Activated CD4-positive, alpha-beta T cell treated with anti-CD3 and anti-CD28 coated beads for 36 hours (primary cell): ENCODE data around the gene OR56B4. TPM values are rescaled to one million over a fixed set of nuclear protein-coding genes. Genes with fewer than 3 reads are reported as not detected.
"Not testable (repeated sequence)": the region's sequence is repeated elsewhere in the genome, so short reads cannot be mapped to it uniquely, and the experiment has no call there.

ENCODE experiments used
- ATAC-seq: fragments of 200-7000 bp; cut with Tn5 transposase; one replicate; pipeline ENCODE4 v1.10.0; 2021; ENCODE audit warnings: mild to moderate bottlenecking, moderate library complexity
- CTCF ChIA-PET: fragments of 350-600 bp; sonication (Branson Sonifier 250); formaldehyde crosslinking; loops from one replicate; lab custom pipeline; 2021; ENCODE audit warnings: antibody characterized with exemption; lab: Charles Lee
- POLR2A ChIA-PET: fragments of 350-600 bp; sonication (Branson Sonifier 250); formaldehyde crosslinking; loops from one replicate; lab custom pipeline; 2021; ENCODE audit warnings: antibody characterized with exemption, inconsistent platforms; lab: Charles Lee
- DNase-seq: peaks from one replicate; pipeline ENCODE4 v3.0.0-alpha.2; 2020
- H3K27ac Mint-ChIP-seq: one replicate; pipeline ENCODE4 v1.8.0; 2021; ENCODE audit warnings: mixed read lengths
- H3K27me3 Mint-ChIP-seq: one replicate; pipeline ENCODE4 v1.8.0; 2021; ENCODE audit warnings: mixed read lengths
- H3K36me3 Mint-ChIP-seq: one replicate; pipeline ENCODE4 v1.8.0; 2021; ENCODE audit warnings: low read depth, mixed read lengths
- H3K4me1 Mint-ChIP-seq: one replicate; pipeline ENCODE4 v1.8.0; 2021; ENCODE audit warnings: mixed read lengths
- H3K4me3 Mint-ChIP-seq: one replicate; pipeline ENCODE4 v1.8.0; 2021; ENCODE audit warnings: mild to moderate bottlenecking, moderate library complexity, mixed read lengths
- H3K9me3 Mint-ChIP-seq: one replicate; pipeline ENCODE4 v1.8.0; 2021; ENCODE audit warnings: low read depth, mixed read lengths
- intact Hi-C, 2 experiments: fragments of 100-400 bp; cut with DNase I in 1 of 2; cut with micrococcal nuclease in 1 of 2; formaldehyde crosslinking; loops; one replicate each; pipeline versions ENCODE4 v1.14.2 to v1.15.1; 2022 to 2024; cut with DNase I, micrococcal nuclease
- total RNA-seq, 2 experiments: library from RNA; stranded (reverse); gene quantifications; one replicate each; pipeline ENCODE4 v1.2.3, GENCODE V29; 2021

The OR56B4 gene
- not detected for total RNA-seq

DNA sequence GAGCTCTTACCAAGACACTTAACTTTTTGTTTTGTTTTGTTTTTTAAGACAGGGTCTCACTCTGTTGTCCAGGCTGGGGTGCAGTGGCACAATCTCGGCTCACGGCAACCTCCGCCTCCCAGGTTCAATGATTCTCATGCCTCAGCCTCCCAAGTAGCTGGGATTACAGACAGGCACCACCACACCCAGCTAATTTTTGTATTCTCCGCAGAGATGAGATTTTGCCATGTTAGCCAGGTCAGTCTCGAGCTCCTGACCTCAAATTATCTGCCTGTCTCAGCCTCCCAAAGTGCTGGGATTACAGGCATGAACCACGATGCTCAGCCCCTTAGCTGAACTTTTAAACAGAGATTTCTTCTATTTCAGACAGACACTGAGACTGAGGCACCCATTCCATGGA, at the start of gene OR56B4:
TSS of gene OR56B4 (plus strand) at position 301 of the 400 bp plus-strand sequence. CDS start at position 396, 95 bp downstream.
- CTCF ChIA-PET, ATAC-seq, H3K27me3 Mint-ChIP-seq, DNase-seq, H3K9me3 Mint-ChIP-seq, intact Hi-C loops, H3K4me1 Mint-ChIP-seq, H3K36me3 Mint-ChIP-seq, H3K4me3 Mint-ChIP-seq, POLR2A ChIA-PET, H3K27ac Mint-ChIP-seq: not testable (repeated sequence)

DNA sequence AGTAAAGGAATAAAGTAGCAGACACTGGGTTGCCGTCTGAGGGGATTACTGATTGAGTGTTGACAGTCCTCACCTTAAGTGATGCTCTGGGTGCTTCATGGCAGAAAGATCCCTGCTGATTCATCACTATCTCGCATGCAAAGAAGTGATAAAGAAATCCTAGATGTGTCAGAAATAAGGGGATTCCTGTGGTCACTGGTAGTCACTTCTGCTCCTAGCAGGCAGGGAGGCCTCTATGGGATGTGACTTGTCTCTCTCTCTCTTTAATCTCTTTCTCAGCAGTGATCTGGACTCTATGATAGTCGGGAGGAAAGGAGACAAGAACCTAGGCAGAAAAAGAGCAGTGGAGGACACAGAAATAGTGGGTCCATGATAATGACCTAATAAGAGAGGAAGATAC, 46.0 kb upstream of the OR56B4 start:
- Mint-ChIP-seq H3K4me1 (no peaks in the 10 kb centered on the region), H3K27me3 (peaks cover 9% of the 10 kb centered on the region), H3K27ac (no peak overlapping the region), H3K9me3 (no peaks in the 10 kb centered on the region), H3K36me3 (no peaks in the 10 kb centered on the region), H3K4me3 (no peak overlapping the region)
- CTCF ChIA-PET: no interaction called here
- DNase-seq (no peak), ATAC-seq (no peak)
- intact Hi-C loops: no loop called here
- POLR2A ChIA-PET: no interaction called here

DNA sequence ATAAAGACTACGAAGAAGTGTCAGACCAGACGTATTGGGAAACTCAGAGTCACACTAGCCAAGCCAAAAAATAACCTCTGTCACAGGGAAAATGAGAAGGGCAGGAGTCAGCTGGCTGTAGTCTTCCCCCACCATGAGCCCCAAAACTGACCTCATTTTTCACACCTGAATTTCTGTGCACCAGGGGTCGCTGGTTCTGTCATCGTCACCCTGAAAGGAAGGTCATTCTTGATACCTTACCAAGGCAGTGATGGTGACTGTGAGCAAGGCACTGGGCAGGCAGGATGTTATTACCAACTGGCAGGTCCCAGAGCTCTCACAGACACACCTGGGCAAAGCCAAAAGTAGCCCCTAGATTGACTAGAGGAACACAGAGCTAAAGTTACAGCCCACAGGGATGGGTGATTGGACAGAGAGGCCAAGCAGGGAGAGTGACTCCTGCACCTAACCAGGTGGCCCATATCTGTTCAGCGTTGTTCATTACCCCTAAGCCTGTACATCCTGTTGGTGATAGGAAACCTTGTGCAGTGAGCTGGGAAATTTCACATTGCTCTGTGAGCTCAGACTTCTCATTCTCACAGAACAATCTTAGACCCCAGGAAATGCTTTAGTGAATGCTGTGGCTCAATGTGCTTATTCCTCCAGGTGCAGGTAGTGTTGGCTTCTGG, 44.7 kb upstream of the OR56B4 start:
- Mint-ChIP-seq H3K4me3 (no peak overlapping the region), H3K27me3 (peaks cover 6% of the 10 kb centered on the region), H3K9me3 (no peaks in the 10 kb centered on the region), H3K4me1 (no peaks in the 10 kb centered on the region), H3K36me3 (no peaks in the 10 kb centered on the region), H3K27ac (no peak overlapping the region)
- ChIA-PET POLR2A (no interaction called here), CTCF (interaction anchor here (0.6 kb wide), 1 partner anchor 252 kb away, joined by 3 read pairs; no protein-coding TSS in a partner anchor)
- intact Hi-C loops: no loop called here
- no peak for DNase-seq
- no peak for ATAC-seq

GRCh38 chr11:6067502-6067901, 40.0 kb upstream of the OR56B4 start:
- no peak for DNase-seq
- H3K4me3 Mint-ChIP-seq: no peak overlapping the region
- intact Hi-C loops: no loop called here
- ChIA-PET CTCF (no interaction called here), POLR2A (no interaction called here)
- no peaks in the 10 kb centered on the region for H3K36me3 Mint-ChIP-seq
- H3K4me1 Mint-ChIP-seq: no peaks in the 10 kb centered on the region
- H3K9me3 Mint-ChIP-seq: no peaks in the 10 kb centered on the region
- ATAC-seq: no peak
- H3K27me3 Mint-ChIP-seq: peaks cover 3% of the 10 kb centered on the region
- no peak overlapping the region for H3K27ac Mint-ChIP-seq

DNA sequence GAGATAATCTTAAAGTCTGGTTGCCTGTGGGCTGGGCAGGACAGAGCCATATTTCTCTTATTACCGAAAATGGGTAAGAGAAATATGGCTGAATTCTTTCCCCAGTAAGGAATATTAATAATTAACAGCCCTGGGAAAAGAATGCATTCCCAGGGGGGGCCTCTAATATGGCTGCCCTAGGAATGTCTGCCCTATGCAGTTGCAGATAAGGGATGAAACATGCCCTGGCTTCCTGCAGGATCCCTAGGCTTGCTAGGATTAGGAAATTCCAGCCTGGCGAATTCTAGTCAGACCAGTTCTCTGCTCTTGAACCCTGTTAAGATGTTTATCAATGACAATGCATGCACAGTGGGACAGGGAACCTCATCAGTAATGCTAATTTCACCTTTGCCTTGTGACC, 31.0 kb upstream of the OR56B4 start:
- H3K4me1 Mint-ChIP-seq, H3K9me3 Mint-ChIP-seq, H3K4me3 Mint-ChIP-seq, H3K27me3 Mint-ChIP-seq, H3K27ac Mint-ChIP-seq, ATAC-seq, intact Hi-C loops, H3K36me3 Mint-ChIP-seq, DNase-seq, CTCF ChIA-PET, POLR2A ChIA-PET: not testable (repeated sequence)

DNA sequence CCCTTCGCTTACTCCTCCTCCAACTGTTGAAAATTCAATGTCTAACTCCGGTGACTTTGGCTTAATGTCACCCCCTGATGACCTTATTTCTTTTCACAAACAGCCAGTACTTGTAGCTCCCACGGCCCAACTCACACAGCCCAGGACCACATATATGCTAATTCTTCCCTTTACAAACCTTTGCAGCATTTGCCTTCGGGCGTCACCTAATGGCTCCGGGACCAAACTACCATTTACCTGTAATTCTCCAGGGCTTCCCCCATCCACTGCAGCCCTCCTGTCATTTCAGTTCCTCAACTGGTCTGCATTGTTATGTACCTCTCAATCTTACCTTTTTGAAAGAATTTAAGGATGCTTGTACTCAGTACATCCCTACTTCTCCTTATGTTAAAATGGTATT, 29.8 kb upstream of the OR56B4 start:
- ATAC-seq (no peak), DNase-seq (no peak)
- Mint-ChIP-seq H3K9me3 (peaks cover 13% of the 10 kb centered on the region), H3K27me3 (peaks cover 2% of the 10 kb centered on the region), H3K36me3 (no peaks in the 10 kb centered on the region), H3K4me3 (no peak overlapping the region), H3K27ac (no peak overlapping the region), H3K4me1 (no peaks in the 10 kb centered on the region)
- intact Hi-C loops: no loop called here
- CTCF ChIA-PET: no interaction called here
- POLR2A ChIA-PET: no interaction called here

DNA sequence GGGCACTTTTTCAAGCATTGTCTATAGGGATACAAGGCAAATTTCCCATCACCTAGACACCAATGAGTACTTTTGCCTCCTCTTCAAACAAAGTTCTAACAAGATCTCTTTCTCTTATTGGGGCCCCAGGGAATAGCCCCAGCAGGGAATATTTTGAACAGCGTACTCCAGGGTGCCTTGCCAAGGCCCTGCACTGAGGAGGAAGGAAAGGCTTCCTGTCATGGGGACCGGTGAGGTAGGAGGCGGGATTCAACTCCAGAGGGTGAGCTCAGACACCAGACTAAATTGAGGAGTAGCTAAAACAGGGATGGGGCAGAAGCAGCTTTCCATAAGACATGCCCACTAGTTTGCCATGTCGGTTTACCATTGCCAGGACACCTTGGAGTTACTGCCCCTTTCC, 28.0 kb upstream of the OR56B4 start:
- CTCF ChIA-PET: interaction anchor here (0.6 to 1.0 kb wide), 3 partner anchors 21 to 298 kb away, joined by 3 read pairs; no protein-coding TSS in a partner anchor
- intact Hi-C loops: no loop called here
- no peak for ATAC-seq

GRCh38 chr11:6083129-6083528, 24.4 kb upstream of the OR56B4 start:
- H3K4me3 Mint-ChIP-seq: no peak overlapping the region
- no peak for DNase-seq
- no peak for ATAC-seq
- intact Hi-C loops: no loop called here
- H3K4me1 Mint-ChIP-seq: no peaks in the 10 kb centered on the region
- H3K27me3 Mint-ChIP-seq: peaks cover 2% of the 10 kb centered on the region
- H3K36me3 Mint-ChIP-seq: no peaks in the 10 kb centered on the region
- POLR2A ChIA-PET: no interaction called here
- CTCF ChIA-PET: no interaction called here
- H3K27ac Mint-ChIP-seq: no peak overlapping the region
- H3K9me3 Mint-ChIP-seq: peaks cover 8% of the 10 kb centered on the region

More for the DNA sequence above, 28.0 kb upstream of the OR56B4 start:
- Mint-ChIP-seq H3K27me3 (no peaks in the 10 kb centered on the region), H3K27ac (no peak overlapping the region), H3K36me3 (no peaks in the 10 kb centered on the region), H3K4me1 (no peaks in the 10 kb centered on the region), H3K9me3 (peaks cover 16% of the 10 kb centered on the region), H3K4me3 (no peak overlapping the region)
- POLR2A ChIA-PET: no interaction called here
- DNase-seq: no peak

- no peak overlapping the region for H3K27ac Mint-ChIP-seq
- ChIA-PET CTCF (interaction anchor here (0.5 kb wide), 1 partner anchor 1898 kb away, joined by 3 read pairs; no protein-coding TSS in a partner anchor), POLR2A (no interaction called here)
- DNase-seq (no peak), ATAC-seq (no peak)
- H3K9me3 Mint-ChIP-seq: peaks cover 8% of the 10 kb centered on the region
- no peak overlapping the region for H3K4me3 Mint-ChIP-seq
- H3K36me3 Mint-ChIP-seq: no peaks in the 10 kb centered on the region
- intact Hi-C loops: no loop called here
- no peaks in the 10 kb centered on the region for H3K4me1 Mint-ChIP-seq
- H3K27me3 Mint-ChIP-seq: peaks cover 3% of the 10 kb centered on the region
Measured at GRCh38 chr11:6084587-6084986, 22.9 kb upstream of the OR56B4 start.

DNA sequence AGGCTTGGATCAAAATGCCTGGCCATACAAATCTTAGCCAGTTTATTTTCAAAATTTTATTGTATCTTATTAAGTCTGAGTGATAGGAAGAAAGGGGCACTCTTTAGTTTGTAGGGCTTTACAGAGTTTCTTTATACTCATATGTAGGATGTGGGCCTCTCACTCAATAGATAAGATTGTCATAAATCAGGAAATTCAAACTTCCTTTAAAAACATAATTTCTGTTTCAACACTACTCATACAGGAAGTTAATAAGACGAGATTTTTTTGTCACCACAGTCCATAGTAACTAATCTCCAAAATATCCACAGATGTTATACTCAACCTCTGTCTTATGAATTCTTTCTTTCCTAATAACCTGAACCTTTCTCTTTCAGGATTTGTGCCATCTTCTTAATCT, 13.3 kb upstream of the OR56B4 start:
- ChIA-PET POLR2A (no interaction called here), CTCF (no interaction called here)
- H3K9me3 Mint-ChIP-seq: no peaks in the 10 kb centered on the region
- no peak overlapping the region for H3K4me3 Mint-ChIP-seq
- peaks cover 13% of the 10 kb centered on the region for H3K27me3 Mint-ChIP-seq
- ATAC-seq (no peak), DNase-seq (no peak)
- intact Hi-C loops: no loop called here
- H3K27ac Mint-ChIP-seq: no peak overlapping the region
- no peaks in the 10 kb centered on the region for H3K36me3 Mint-ChIP-seq
- H3K4me1 Mint-ChIP-seq: peaks cover 4% of the 10 kb centered on the region

DNA sequence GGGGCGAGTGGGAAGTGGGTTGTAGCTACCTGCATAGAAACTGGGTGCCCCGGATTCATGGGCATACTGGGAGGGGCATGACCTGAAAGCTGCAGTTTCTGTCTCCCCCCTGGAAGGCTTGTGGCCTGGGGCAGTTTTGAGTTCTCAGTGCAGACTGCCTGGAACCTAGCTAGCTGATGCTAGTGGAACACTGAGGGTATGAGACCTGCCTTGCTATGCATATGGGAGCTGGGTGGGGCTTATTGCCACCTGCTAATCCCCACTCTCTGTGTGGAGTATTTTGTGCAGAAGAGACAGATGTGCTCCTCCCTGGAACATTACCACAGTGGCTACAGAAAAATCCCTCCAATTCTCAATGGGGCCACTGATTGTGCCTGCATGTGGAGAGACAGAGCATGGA, 11.7 kb upstream of the OR56B4 start:
- Mint-ChIP-seq H3K4me1 (peaks cover 4% of the 10 kb centered on the region), H3K9me3 (no peaks in the 10 kb centered on the region), H3K27ac (no peak overlapping the region), H3K36me3 (no peaks in the 10 kb centered on the region), H3K27me3 (peaks cover 12% of the 10 kb centered on the region), H3K4me3 (no peak overlapping the region)
- no peak for ATAC-seq
- POLR2A ChIA-PET: no interaction called here
- DNase-seq: no peak
- intact Hi-C loops: no loop called here
- CTCF ChIA-PET: interaction anchor here (0.7 kb wide), 1 partner anchor 81 kb away, joined by 3 read pairs; no protein-coding TSS in a partner anchor

- intact Hi-C loops: no loop called here
- POLR2A ChIA-PET: no interaction called here
- no peak overlapping the region for H3K27ac Mint-ChIP-seq
- H3K9me3 Mint-ChIP-seq: no peaks in the 10 kb centered on the region
- H3K4me3 Mint-ChIP-seq: no peak overlapping the region
- DNase-seq (no peak), ATAC-seq (no peak)
- no peaks in the 10 kb centered on the region for H3K36me3 Mint-ChIP-seq
- H3K4me1 Mint-ChIP-seq: peaks cover 4% of the 10 kb centered on the region
- CTCF ChIA-PET: interaction anchor here (0.7 kb wide), 1 partner anchor 81 kb away, joined by 3 read pairs; no protein-coding TSS in a partner anchor
- peaks cover 12% of the 10 kb centered on the region for H3K27me3 Mint-ChIP-seq
Measured at GRCh38 chr11:6096417-6096816, 11.1 kb upstream of the OR56B4 start.
